Measurements from ENCODE around the gene CSF3. TPM values are rescaled to one million over a fixed set of nuclear protein-coding genes. Genes with fewer than 3 reads are reported as not detected.

The CSF3 gene
- total and polyA plus RNA-seq, 2 of the 4 experiments (the other 2 are of a cell fraction) = not detected

DNA sequence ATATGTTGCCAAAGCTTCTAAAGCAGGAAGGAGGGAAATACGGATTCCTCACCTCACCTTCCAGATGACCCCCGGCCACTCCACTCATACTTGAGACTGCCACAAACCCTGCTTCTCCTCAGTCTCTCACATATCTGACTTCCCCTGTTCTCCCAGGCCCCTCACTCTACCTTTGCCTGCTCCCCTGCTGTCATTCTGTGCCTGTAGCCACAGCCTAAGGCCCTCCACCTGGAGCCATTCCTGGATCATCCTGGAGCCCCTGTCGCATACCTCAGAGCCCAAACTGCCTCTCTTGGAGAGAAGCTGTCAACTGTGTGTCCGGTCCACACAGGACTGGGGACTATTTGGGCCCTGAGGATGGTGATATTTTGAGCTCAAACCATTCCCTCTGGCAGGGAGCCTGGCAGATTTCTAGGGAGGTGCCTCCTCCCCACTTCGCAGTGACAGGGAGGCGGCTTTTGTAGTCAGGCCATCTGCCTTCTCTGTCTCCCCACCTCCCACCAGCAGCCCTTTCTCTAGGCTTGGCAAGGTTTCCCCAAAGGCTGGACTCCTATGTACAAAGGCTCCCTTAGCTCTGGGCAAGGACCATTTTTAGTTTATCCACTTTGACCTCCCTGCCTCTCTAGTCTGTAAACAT lies 41.3 kb downstream of the CSF3 start:
- ATAC-seq (ENCODE audit: low read depth) (no peak), DNase-seq (no peak)
- H2BK5ac ChIP-seq (ENCODE audit: low read depth, low read length, poor library complexity, severe bottlenecking) = no peak overlapping the region
- H2BK15ac ChIP-seq (ENCODE audit: low read depth, low read length) = no peak overlapping the region
- H3K79me1 ChIP-seq (ENCODE audit: low read depth in 1 of 2, low read length in 2 of 2) = peaks cover 3 to 20% of the 10 kb centered on the region in 2 experiments; a peak in 3 of 4 replicates
- peak overlapping the region; percentile 5 for H2AFZ ChIP-seq (replicated peaks; ENCODE audit: low read length, poor library complexity)
- no peak overlapping the region for H3K4me2 ChIP-seq (ENCODE audit: low read depth, low read length)
- H3K36me3 ChIP-seq (ENCODE audit: control insufficient read depth, insufficient read depth, low read length) = peaks cover 6% of the 10 kb centered on the region
- H3K23ac ChIP-seq (ENCODE audit: low read depth, low read length) = no peak overlapping the region
- H3K9me1 ChIP-seq (ENCODE audit: insufficient read depth, low read length) = 0 out of 2 replicates have a peak, but pooled peaks cover 3% of the 10 kb centered on the region
- H3K27me3 ChIP-seq (ENCODE audit: control insufficient read depth, insufficient read depth, low read length) = no peaks in the 10 kb centered on the region
- H3K9ac ChIP-seq (ENCODE audit: low read depth, low read length) = no peak overlapping the region
- no peak overlapping the region for H3K56ac ChIP-seq (ENCODE audit: extremely low read depth, insufficient read depth, low read length)
- WGBS, 2 experiments (ENCODE audit: extremely low coverage in 2 of 2, insufficient read length in 1 of 2) = 60% methylated on average over 1 of the region's 6 CpGs; no CpG with 5 or more reads in 1 of the 2 experiments
- H3K4ac ChIP-seq (ENCODE audit: low read depth, low read length) = no peak overlapping the region
- H4K5ac ChIP-seq (ENCODE audit: low read depth, low read length) = no peak overlapping the region
- POLR2A ChIA-PET (ENCODE audit: unreplicated experiment) = interaction anchor here (1.0 kb wide), 1 partner anchor 9 kb away, joined by 3 read pairs; no protein-coding TSS in a partner anchor
- H3K4me1 ChIP-seq (ENCODE audit: control insufficient read depth, insufficient read depth, low read length) = peaks cover 4% of the 10 kb centered on the region; the same call in 1 of the 2 replicates
- no peak overlapping the region for H3K14ac ChIP-seq (replicated peaks; ENCODE audit: low read depth, low read length)
- CTCF ChIA-PET = no interaction called here
- no peak overlapping the region for H2AK5ac ChIP-seq (ENCODE audit: low read depth, low read length)
- in situ Hi-C loops (cut with MboI; ENCODE audit: low sequenced_read_pairs) = no loop called here
- TF ChIP-seq CEBPB (IDR thresholded peaks at IDR 0.05; ENCODE audit: low read depth, low read length) = no peak
- TF ChIP-seq POLR2A (IDR thresholded peaks at IDR 0.05; ENCODE audit: low read depth, low read length) = no peak
- no peak for TF ChIP-seq FOS (IDR thresholded peaks at IDR 0.05; ENCODE audit: low read depth, low read length)
- no peak for TF ChIP-seq MAZ (IDR thresholded peaks at IDR 0.05; ENCODE audit: borderline replicate concordance, low read depth, low read length)
- no peak for TF ChIP-seq RFX5 (IDR thresholded peaks at IDR 0.05; ENCODE audit: low read depth, low read length)
- TF ChIP-seq, protein P1, sequence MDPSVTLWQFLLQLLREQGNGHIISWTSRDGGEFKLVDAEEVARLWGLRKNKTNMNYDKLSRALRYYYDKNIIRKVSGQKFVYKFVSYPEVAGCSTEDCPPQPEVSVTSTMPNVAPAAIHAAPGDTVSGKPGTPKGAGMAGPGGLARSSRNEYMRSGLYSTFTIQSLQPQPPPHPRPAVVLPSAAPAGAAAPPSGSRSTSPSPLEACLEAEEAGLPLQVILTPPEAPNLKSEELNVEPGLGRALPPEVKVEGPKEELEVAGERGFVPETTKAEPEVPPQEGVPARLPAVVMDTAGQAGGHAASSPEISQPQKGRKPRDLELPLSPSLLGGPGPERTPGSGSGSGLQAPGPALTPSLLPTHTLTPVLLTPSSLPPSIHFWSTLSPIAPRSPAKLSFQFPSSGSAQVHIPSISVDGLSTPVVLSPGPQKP (IDR thresholded peaks at IDR 0.05; ENCODE audit: borderline replicate concordance, low read depth, low read length) = no peak
- no peak for TF ChIP-seq RCOR1 (IDR thresholded peaks at IDR 0.05; ENCODE audit: insufficient replicate concordance, low read length)
- no peak for TF ChIP-seq MAFK (IDR thresholded peaks at IDR 0.05; ENCODE audit: low read depth, low read length)
- no peak for TF ChIP-seq BHLHE40 (IDR thresholded peaks at IDR 0.05; ENCODE audit: low read depth, low read length)
- no peak for TF ChIP-seq NFE2L2 (IDR thresholded peaks at IDR 0.05; ENCODE audit: low read depth, low read length)
- no peak for TF ChIP-seq MXI1 (IDR thresholded peaks at IDR 0.05; ENCODE audit: borderline replicate concordance, low read depth, low read length)
- TF ChIP-seq, protein P2, sequence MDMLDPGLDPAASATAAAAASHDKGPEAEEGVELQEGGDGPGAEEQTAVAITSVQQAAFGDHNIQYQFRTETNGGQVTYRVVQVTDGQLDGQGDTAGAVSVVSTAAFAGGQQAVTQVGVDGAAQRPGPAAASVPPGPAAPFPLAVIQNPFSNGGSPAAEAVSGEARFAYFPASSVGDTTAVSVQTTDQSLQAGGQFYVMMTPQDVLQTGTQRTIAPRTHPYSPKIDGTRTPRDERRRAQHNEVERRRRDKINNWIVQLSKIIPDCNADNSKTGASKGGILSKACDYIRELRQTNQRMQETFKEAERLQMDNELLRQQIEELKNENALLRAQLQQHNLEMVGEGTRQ (IDR thresholded peaks at IDR 0.05; ENCODE audit: low read depth, low read length) = no peak
- no peak for TF ChIP-seq RAD21 (IDR thresholded peaks at IDR 0.05; ENCODE audit: low read length)
- no peak for TF ChIP-seq SMC3 (IDR thresholded peaks at IDR 0.05; ENCODE audit: low read depth, low read length)
- TF ChIP-seq CHD1 (IDR thresholded peaks at IDR 0.05; ENCODE audit: low read depth, low read length) = no peak
- TF ChIP-seq, protein P3, sequence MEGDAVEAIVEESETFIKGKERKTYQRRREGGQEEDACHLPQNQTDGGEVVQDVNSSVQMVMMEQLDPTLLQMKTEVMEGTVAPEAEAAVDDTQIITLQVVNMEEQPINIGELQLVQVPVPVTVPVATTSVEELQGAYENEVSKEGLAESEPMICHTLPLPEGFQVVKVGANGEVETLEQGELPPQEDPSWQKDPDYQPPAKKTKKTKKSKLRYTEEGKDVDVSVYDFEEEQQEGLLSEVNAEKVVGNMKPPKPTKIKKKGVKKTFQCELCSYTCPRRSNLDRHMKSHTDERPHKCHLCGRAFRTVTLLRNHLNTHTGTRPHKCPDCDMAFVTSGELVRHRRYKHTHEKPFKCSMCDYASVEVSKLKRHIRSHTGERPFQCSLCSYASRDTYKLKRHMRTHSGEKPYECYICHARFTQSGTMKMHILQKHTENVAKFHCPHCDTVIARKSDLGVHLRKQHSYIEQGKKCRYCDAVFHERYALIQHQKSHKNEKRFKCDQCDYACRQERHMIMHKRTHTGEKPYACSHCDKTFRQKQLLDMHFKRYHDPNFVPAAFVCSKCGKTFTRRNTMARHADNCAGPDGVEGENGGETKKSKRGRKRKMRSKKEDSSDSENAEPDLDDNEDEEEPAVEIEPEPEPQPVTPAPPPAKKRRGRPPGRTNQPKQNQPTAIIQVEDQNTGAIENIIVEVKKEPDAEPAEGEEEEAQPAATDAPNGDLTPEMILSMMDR (conservative IDR thresholded peaks at IDR 0.05; ENCODE audit: low read depth, low read length) = no peak
- no peak overlapping the region for H3K18ac ChIP-seq (ENCODE audit: low read depth, low read length)
- no peaks in the 10 kb centered on the region for H4K20me1 ChIP-seq (ENCODE audit: insufficient read depth, low read length)
- H2AK9ac ChIP-seq (replicated peaks; ENCODE audit: low read depth, low read length, poor library complexity) = no peak overlapping the region
- H4K91ac ChIP-seq (ENCODE audit: insufficient read depth, low read depth, low read length) = no peak overlapping the region
- H3K27ac ChIP-seq (ENCODE audit: insufficient read depth, low read length) = no peak overlapping the region
- no peak overlapping the region for H2BK120ac ChIP-seq (ENCODE audit: low read depth, low read length)
- H3K9me3 ChIP-seq (ENCODE audit: control insufficient read depth, insufficient read depth, low read length) = no peaks in the 10 kb centered on the region
- no TSS peak for BruUV-seq (replicated peaks)
- H4K8ac ChIP-seq (ENCODE audit: low read depth in 2 of 2, low read length in 2 of 2) = no peak overlapping the region
- dilution Hi-C loops (cut with HindIII; ENCODE audit: low sequenced_read_pairs, unreplicated experiment) = no loop called here
- no peak overlapping the region for H3K4me3 ChIP-seq (ENCODE audit: insufficient read depth, low read depth, low read length)
- no peak overlapping the region for H2BK20ac ChIP-seq (ENCODE audit: low read depth, low read length)
- intact Hi-C loops (cut with micrococcal nuclease) = no loop called here
